Left forelimb (tissue), 1 donor: ENCODE data around the gene EXOSC3.

Source experiments
- DNase-seq: peaks from one replicate; pipeline ENCODE4 v3.0.0-alpha.2; 2018; ENCODE audit warnings: low spot score

EXOSC3 gene

GRCh38 chr9:37732086-37732741 lies 52.6 kb downstream of the EXOSC3 start:
- no peak for DNase-seq

GRCh38 chr9:37730839-37731238 lies 54.0 kb downstream of the EXOSC3 start:
- no peak for DNase-seq

- no peak for DNase-seq
Observed at GRCh38 chr9:37730256-37730655, 54.6 kb downstream of the EXOSC3 start.
